Endothelial cell of umbilical vein (primary cell): Measurements from ENCODE around the gene KCTD20. TPM values are rescaled to one million over a fixed set of nuclear protein-coding genes. Genes with fewer than 3 reads are reported as not detected.

Experiments used
- BruUV-seq: library from RNA; stranded (reverse); fragments of 400-500 nt; replicated peaks from 2 replicates; lab custom pipeline; 2021; lab: Mats Ljungman, UMichigan
- CTCF ChIA-PET: fragments of 300-600, 350-600 bp; sonication (Branson Sonifier 250); formaldehyde crosslinking; loops from one replicate; lab custom pipeline; 2021; ENCODE audit warnings: antibody characterized with exemption, inconsistent platforms; lab: Charles Lee
- POLR2A ChIA-PET: fragments of 300-600, 350-600 bp; sonication (Branson Sonifier 250); formaldehyde crosslinking; loops from one replicate; lab custom pipeline; 2021; ENCODE audit warnings: antibody characterized with exemption, inconsistent platforms; lab: Charles Lee
- DNase-seq: peaks from one replicate; pipeline ENCODE4 v3.0.0-alpha.2; 2011; ENCODE audit warnings: low read depth, low spot score
- FAIRE-seq: peaks from 2 replicates; lab custom pipeline; 2011; peaks lifted over from hg19 to GRCh38; lab: Jason Lieb, UNC
- H2AFZ ChIP-seq: 2 replicates; pipeline ENCODE4 v1.6.0; 2012; ENCODE audit warnings: low read depth, low read length, control low read depth, inconsistent platforms
- H3K27ac ChIP-seq: 2 replicates; pipeline ENCODE4 v1.5.1; 2011; ENCODE audit warnings: low read depth, mild to moderate bottlenecking, control low read depth, low read length, moderate library complexity; ENCODE audit not compliant: insufficient read depth
- H3K27me3 ChIP-seq, 2 experiments: 2 replicates each; pipeline versions ENCODE4 v1.6.0 to v1.6.1; 2011; ENCODE audit warnings: low read length in 2 of 2, mixed read lengths in 1 of 2; ENCODE audit not compliant: control insufficient read depth in 2 of 2, insufficient read depth in 2 of 2
- H3K36me3 ChIP-seq, 2 experiments: 2 replicates in 1 of 2; 3 replicates in 1 of 2; pipeline ENCODE4 v1.5.1; 2011; ENCODE audit warnings: low read length in 2 of 2, mild to moderate bottlenecking in 1 of 2, moderate library complexity in 1 of 2; ENCODE audit not compliant: control insufficient read depth in 2 of 2, insufficient read depth in 2 of 2; ENCODE audit errors: extremely low read depth in 1 of 2
- H3K4me1 ChIP-seq: 3 replicates; pipeline ENCODE4 v1.5.1; 2011; ENCODE audit warnings: mild to moderate bottlenecking, low read length; ENCODE audit not compliant: control insufficient read depth, insufficient read depth; ENCODE audit errors: extremely low read depth
- H3K4me2 ChIP-seq: 2 replicates; pipeline ENCODE4 v1.6.1; 2011; ENCODE audit warnings: low read length, control low read depth, mixed read lengths; ENCODE audit not compliant: insufficient read depth
- H3K4me3 ChIP-seq, 3 experiments: fragments of 200-600 bp in 1 of 3; sonication (generic), shearing (Covaris generic) in 1 of 3; replicated peaks in 1 of 3; 2 replicates each; pipeline ENCODE4 v1.5.1; 2011 to 2016; ENCODE audit warnings: control low read depth in 3 of 3, low read length in 3 of 3, mild to moderate bottlenecking in 2 of 3, inconsistent platforms in 1 of 3, low read depth in 1 of 3, moderate library complexity in 1 of 3; ENCODE audit not compliant: insufficient read depth in 1 of 3
- H3K79me2 ChIP-seq: 2 replicates; pipeline ENCODE4 v1.6.0; 2012; ENCODE audit warnings: low read length, inconsistent platforms; ENCODE audit not compliant: control insufficient read depth, insufficient read depth
- H3K9ac ChIP-seq: replicated peaks from 2 replicates; pipeline ENCODE3; 2011; ENCODE audit warnings: low read length, control low read depth; ENCODE audit not compliant: insufficient read depth; ENCODE audit errors: extremely low read depth
- H3K9me1 ChIP-seq: replicated peaks from 3 replicates; pipeline ENCODE4 v1.6.0; 2011; ENCODE audit warnings: mild to moderate bottlenecking, low read length; ENCODE audit not compliant: control insufficient read depth, insufficient read depth; ENCODE audit errors: extremely low read depth
- H3K9me3 ChIP-seq: replicated peaks from 2 replicates; pipeline ENCODE4 v1.5.1; 2012; ENCODE audit warnings: low read length, inconsistent platforms; ENCODE audit not compliant: control insufficient read depth, insufficient read depth
- H4K20me1 ChIP-seq: replicated peaks from 2 replicates; pipeline ENCODE3; 2011; ENCODE audit warnings: mild to moderate bottlenecking, low read length; ENCODE audit not compliant: control insufficient read depth, insufficient read depth; ENCODE audit errors: extremely low read depth
- CTCF ChIP-seq, 2 donors: IDR thresholded peaks; 1 replicate in 1 of 2; 2 replicates in 1 of 2; pipeline ENCODE4 v1.5.1; 2011; ENCODE audit warnings: low read length in 2 of 2, mild to moderate bottlenecking in 2 of 2, moderate library complexity in 2 of 2, control low read depth in 1 of 2, inconsistent platforms in 1 of 2, low read depth in 1 of 2; ENCODE audit not compliant: insufficient read depth in 1 of 2; ENCODE audit errors: extremely low read depth in 1 of 2
- EZH2 ChIP-seq: IDR thresholded peaks from 2 replicates; pipeline ENCODE4 v1.6.1; 2012; ENCODE audit warnings: borderline replicate concordance, low read depth, mild to moderate bottlenecking, moderate library complexity, low read length, inconsistent platforms; ENCODE audit not compliant: severe bottlenecking
- FOS ChIP-seq: IDR thresholded peaks from 2 replicates; pipeline ENCODE4 v1.6.1; 2011; ENCODE audit warnings: mild to moderate bottlenecking, low read length, moderate library complexity, borderline replicate concordance; ENCODE audit not compliant: insufficient read depth
- GATA2 ChIP-seq: IDR thresholded peaks from 2 replicates; pipeline ENCODE4 v1.7.0; 2011; ENCODE audit warnings: low read depth, mild to moderate bottlenecking, moderate library complexity, mixed read lengths, low read length; ENCODE audit not compliant: insufficient read length, insufficient read depth
- JUN ChIP-seq: IDR thresholded peaks from 2 replicates; pipeline ENCODE4 v1.6.1; 2011; ENCODE audit warnings: borderline replicate concordance, low read depth; ENCODE audit not compliant: insufficient read length, insufficient read depth
- MAX ChIP-seq: IDR thresholded peaks from 2 replicates; pipeline ENCODE4 v1.6.1; 2011; ENCODE audit not compliant: insufficient read depth, insufficient read length
- MYC ChIP-seq: IDR thresholded peaks from one replicate; pipeline ENCODE4 v1.6.1; 2011; ENCODE audit warnings: mild to moderate bottlenecking, low read depth, low read length
- POLR2A ChIP-seq: IDR thresholded peaks from 2 replicates; pipeline ENCODE4 v1.6.1; 2012; ENCODE audit warnings: low read depth, mild to moderate bottlenecking, control low read depth, low read length
- POLR2AphosphoS5 ChIP-seq: IDR thresholded peaks from 2 replicates; pipeline ENCODE4 v1.6.1; 2012; ENCODE audit warnings: low read depth, mild to moderate bottlenecking, control low read depth, low read length, moderate library complexity; ENCODE audit not compliant: insufficient read depth
- dilution Hi-C: fragments of 300-500 bp; cut with MboI; formaldehyde crosslinking; loops from one replicate; pipeline ENCODE4 v1.15.0; 2019; ENCODE audit warnings: low sequenced_read_pairs; ENCODE audit not compliant: extremely low pct_ligation_motif_present
- intact Hi-C: fragments of 100-400 bp; cut with micrococcal nuclease; formaldehyde crosslinking; loops from one replicate; pipeline ENCODE4 v1.10.0; 2022
- polyA plus RNA-seq, 4 experiments: library from polyadenylated mRNA; depleted of rRNA in 3 of 4; stranded (reverse) in 3 of 4; unstranded in 1 of 4; fragments of >200 nt; gene quantifications; 2 replicates each; pipeline versions ENCODE4 v1.2.1 to v1.2.3, GENCODE V29; 2011 to 2012; ENCODE audit warnings: missing spikeins in 1 of 4
- total RNA-seq: library from RNA; stranded (reverse); gene quantifications from 2 replicates; pipeline ENCODE4 v1.2.3, GENCODE V29; 2021

Gene KCTD20
- total and polyA plus RNA-seq, 2 donors (not counting 3 experiments of a cell fraction or from before 2014, with no cell fraction given), result 26.2 to 47.2 TPM

- no peak overlapping the region for H3K27ac ChIP-seq
- dilution Hi-C loops (no loop called here), intact Hi-C loops (no loop called here)
- peaks cover 18 to 20% of the 10 kb centered on the region in 2 experiments for H3K36me3 ChIP-seq
- no peak for DNase-seq
- no peaks in the 10 kb centered on the region for H3K4me1 ChIP-seq
- no peaks in the 10 kb centered on the region for H3K79me2 ChIP-seq
- no peaks in the 10 kb centered on the region for H3K9me3 ChIP-seq
- ChIA-PET POLR2A (no interaction called here), CTCF (no interaction called here)
- H2AFZ ChIP-seq, result no peak overlapping the region
- TF ChIP-seq GATA2 (no peak), POLR2A (no peak), POLR2AphosphoS5 (no peak), CTCF (IDR thresholded peaks at IDR 0.05; ENCODE audit: extremely low read depth in 1 of 2, insufficient read depth in 1 of 2, low read depth in 1 of 2, low read length in 2 of 2) (no peak), MYC (no peak), MAX (no peak), JUN (no peak), EZH2 (no peak), FOS (no peak)
- no peak overlapping the region for H3K9ac ChIP-seq
- no peak overlapping the region for H3K4me3 ChIP-seq
- no peaks in the 10 kb centered on the region for H3K9me1 ChIP-seq
- H3K27me3 ChIP-seq, result no peaks in the 10 kb centered on the region
- no TSS peak for BruUV-seq
- no peaks in the 10 kb centered on the region for H4K20me1 ChIP-seq
- no peak for FAIRE-seq
- no peak overlapping the region for H3K4me2 ChIP-seq
Observed at GRCh38 chr6:36517408-36517807, 74.6 kb downstream of the KCTD20 start.
